Stimulated activated CD8-positive, alpha-beta memory T cell treated with anti-CD3 and anti-CD28 coated beads, Interleukin-12 subunit alpha, Interleukin-12 subunit beta, amount 100 ng/mL, for 4 hours (primary cell): ENCODE results near the gene PTPRT.

Source experiments
- DNase-seq: peaks from one replicate; pipeline ENCODE4 v3.0.0-alpha.2; 2020; ENCODE audit warnings: low read depth

PTPRT gene

GRCh38 chr20:43119720-43120119 is 70.0 kb downstream of the PTPRT start:
- DNase-seq = no peak

GRCh38 chr20:43102394-43102793 is 87.3 kb downstream of the PTPRT start:
- DNase-seq = no peak

GRCh38 chr20:43096931-43097260 is 92.8 kb downstream of the PTPRT start:
- no peak for DNase-seq

GRCh38 chr20:43096126-43096930 is 93.4 kb downstream of the PTPRT start:
- DNase-seq = no peak

- no peak for DNase-seq
Observed at GRCh38 chr20:43095034-43095433, 94.7 kb downstream of the PTPRT start.

- DNase-seq = no peak
Observed at GRCh38 chr20:43092386-43093088, 97.2 kb downstream of the PTPRT start.

- DNase-seq = no peak
Observed at GRCh38 chr20:43068482-43068881, 121.2 kb downstream of the PTPRT start.

GRCh38 chr20:43066125-43066524 is 123.6 kb downstream of the PTPRT start:
- no peak for DNase-seq

GRCh38 chr20:43065299-43065698 is 124.4 kb downstream of the PTPRT start:
- DNase-seq = no peak

GRCh38 chr20:43058077-43058476 is 131.6 kb downstream of the PTPRT start:
- no peak for DNase-seq

- no peak for DNase-seq
Observed at GRCh38 chr20:43057317-43057716, 132.4 kb downstream of the PTPRT start.

- DNase-seq = no peak
Observed at GRCh38 chr20:43055181-43055884, 134.4 kb downstream of the PTPRT start.

GRCh38 chr20:43052532-43052931 is 137.2 kb downstream of the PTPRT start:
- DNase-seq = no peak

GRCh38 chr20:43046966-43047365 is 142.7 kb downstream of the PTPRT start:
- no peak for DNase-seq

- no peak for DNase-seq
Observed at GRCh38 chr20:43043887-43044286, 145.8 kb downstream of the PTPRT start.

GRCh38 chr20:43040427-43040826 is 149.3 kb downstream of the PTPRT start:
- DNase-seq = no peak

GRCh38 chr20:43037605-43038309 is 151.9 kb downstream of the PTPRT start:
- DNase-seq = no peak

- DNase-seq = no peak
Observed at GRCh38 chr20:43034981-43035724, 154.6 kb downstream of the PTPRT start.

GRCh38 chr20:43032459-43032858 is 157.2 kb downstream of the PTPRT start:
- DNase-seq = no peak

- DNase-seq = no peak
Observed at GRCh38 chr20:43029176-43029575, 160.5 kb downstream of the PTPRT start.

GRCh38 chr20:43028470-43028869 is 161.2 kb downstream of the PTPRT start:
- no peak for DNase-seq

GRCh38 chr20:43023836-43024235 is 165.9 kb downstream of the PTPRT start:
- no peak for DNase-seq
